Subcutaneous adipose tissue (tissue), 4 donors: Measurements from ENCODE around the gene TMUB2. TPM values are rescaled to one million over a fixed set of nuclear protein-coding genes. Genes with fewer than 3 reads are reported as not detected.

ENCODE experiments used
- CTCF ChIP-seq: fragments of 450-650 bp; IDR thresholded peaks from one replicate; pipeline ENCODE4 v1.5.1; 2016; ENCODE audit warnings: low read depth, mild to moderate bottlenecking, control low read depth, antibody characterized with exemption, moderate library complexity
- total RNA-seq, 4 donors: library from RNA; depleted of rRNA; stranded (reverse); fragments of >200 nt; gene quantifications; one replicate each; pipeline ENCODE4 v1.1.0, GENCODE V29; 2016

TMUB2 gene
- total RNA-seq, 4 donors from 2014 or later: 26.6 to 36.0 (median 33.2) TPM

GRCh38 chr17:44184212-44184810 lies 2.5 kb upstream of the TMUB2 start:
- TF ChIP-seq CTCF: no peak

- TF ChIP-seq CTCF: no peak
These were observed 543 bp downstream of the TMUB2 start for GRCh38 chr17:44187131-44187899.

GRCh38 chr17:44188576-44189403 lies 2.0 kb downstream of the TMUB2 start:
- no peak for TF ChIP-seq CTCF

- TF ChIP-seq CTCF: no peak
These were observed 3.7 kb downstream of the TMUB2 start for GRCh38 chr17:44190481-44190880.

GRCh38 chr17:44191369-44191768 lies 4.6 kb downstream of the TMUB2 start:
- TF ChIP-seq CTCF: no peak

- TF ChIP-seq CTCF: no peak
These were observed 5.2 kb downstream of the TMUB2 start for GRCh38 chr17:44191941-44192496.

GRCh38 chr17:44192750-44193149 lies 6.0 kb downstream of the TMUB2 start:
- TF ChIP-seq CTCF: no peak
